GM21367 (cell line): Measurements from ENCODE around the gene CADM2.

Experiments used
- ATAC-seq: cut with Tn5 transposase; IDR thresholded peaks from one replicate; pipeline ENCODE4 v1.9.1; 2021; ENCODE audit not compliant: unreplicated experiment

Gene CADM2

DNA sequence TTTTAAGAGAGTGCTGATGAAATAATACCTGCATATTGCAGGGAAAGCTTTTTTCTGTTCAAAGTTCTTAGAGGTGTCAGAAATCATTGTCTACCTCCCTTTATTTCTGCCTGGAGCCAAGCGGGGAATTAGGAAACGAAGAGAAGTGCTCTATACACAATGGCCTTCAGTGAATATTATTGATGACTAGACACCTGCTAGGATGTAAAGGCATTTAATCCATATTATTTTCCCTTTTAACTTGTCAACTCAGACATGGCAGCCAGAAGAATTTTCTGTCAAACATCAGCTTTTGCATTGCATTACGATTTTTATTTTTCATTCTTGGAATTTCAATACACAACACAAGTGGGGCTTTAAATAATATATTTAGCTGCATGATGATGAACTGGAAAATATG, 24.7 kb downstream of the CADM2 start:
- no peak for ATAC-seq

DNA sequence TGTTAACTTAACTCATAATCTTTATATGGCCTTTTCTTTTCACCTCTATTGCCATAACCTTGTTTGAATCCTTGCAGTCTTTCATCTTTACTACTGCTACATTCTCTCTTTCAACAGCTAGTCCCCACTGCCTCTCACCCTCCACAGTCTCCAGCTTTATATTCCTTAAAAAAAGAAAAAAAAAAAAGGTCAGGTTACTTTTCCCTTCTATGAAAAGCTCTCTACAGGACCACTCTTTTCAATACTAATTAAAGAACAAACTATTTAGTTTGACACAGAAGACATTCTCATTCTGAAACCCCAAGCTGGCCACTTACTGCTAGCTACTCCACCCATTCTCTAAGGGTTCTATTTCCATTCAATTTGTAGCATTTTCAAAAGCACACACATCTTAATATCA, 25.6 kb downstream of the CADM2 start:
- ATAC-seq, result no peak

DNA sequence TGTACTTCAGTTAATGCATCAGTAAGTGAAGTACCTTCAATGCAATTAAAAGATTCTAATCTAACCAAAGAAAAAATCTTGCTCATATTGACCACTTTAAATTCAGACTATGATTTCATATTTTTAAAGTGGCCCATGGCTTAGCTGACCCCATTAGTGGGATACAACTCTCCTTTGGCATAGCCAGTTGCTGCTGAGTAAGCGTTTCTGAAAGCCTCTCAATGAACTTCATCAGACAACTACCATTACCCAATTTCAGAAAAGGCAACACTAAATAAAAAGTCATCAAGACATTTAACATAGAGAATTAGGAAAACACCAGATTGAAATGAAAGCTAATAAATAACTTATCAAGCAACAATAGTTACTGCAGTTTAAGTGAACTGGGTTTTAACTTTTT, 27.0 kb downstream of the CADM2 start:
- ATAC-seq, result no peak

DNA sequence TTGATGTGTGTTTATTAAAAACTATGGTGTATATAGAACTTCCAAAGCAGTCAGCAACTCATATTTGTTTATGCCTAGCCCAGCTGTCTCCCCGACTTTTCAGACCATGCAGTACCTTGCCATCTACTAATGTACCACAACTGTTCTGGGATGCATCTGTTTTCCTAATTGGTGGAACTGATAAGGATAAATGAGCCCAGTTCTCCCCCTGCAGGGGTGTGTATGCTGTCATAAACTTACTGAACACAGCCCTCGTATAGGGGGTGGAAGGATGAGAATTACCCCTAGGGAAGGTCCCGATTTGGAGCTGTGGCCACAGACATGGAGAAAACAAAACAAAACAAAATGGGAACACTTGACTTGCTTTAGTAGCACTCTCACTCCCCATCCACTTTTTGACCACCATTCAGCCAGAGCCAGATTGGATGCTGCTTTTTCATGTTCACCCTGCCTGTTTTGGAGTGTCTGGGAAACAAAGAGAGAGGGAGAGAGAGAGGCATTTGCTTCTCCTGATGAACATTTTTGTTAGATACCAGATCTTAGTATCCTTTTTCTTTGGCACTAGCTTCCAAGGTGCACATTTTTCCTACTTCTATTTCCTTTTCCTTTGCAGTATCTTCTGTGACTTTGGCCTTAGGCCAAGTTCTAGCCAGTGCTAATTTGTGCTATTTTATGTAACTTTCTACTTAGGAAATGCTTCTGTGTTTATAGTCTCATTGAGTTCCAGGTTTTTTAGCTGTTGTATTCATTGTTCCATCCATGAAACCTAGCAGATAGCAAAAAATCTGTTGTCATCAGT, 29.1 kb downstream of the CADM2 start:
- no peak for ATAC-seq

DNA sequence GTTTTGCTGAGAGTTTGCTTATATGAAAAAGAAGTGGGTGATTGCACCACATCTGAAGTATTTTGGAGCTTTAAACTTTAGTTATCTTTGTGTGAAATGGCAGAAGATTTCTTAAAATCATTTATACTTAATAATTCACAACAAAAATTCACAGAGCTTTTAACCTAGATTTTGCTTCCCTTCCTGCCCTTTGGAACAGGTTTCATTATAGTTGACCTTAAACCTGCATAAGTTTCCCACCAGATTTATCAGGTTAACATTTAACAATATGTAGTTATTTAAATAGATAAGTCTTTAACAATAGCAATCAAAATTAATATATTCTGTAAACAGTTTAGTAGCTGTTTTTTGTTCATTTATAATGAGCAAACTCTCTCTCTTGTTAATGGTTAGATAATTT, 30.3 kb downstream of the CADM2 start:
- ATAC-seq, result no peak

DNA sequence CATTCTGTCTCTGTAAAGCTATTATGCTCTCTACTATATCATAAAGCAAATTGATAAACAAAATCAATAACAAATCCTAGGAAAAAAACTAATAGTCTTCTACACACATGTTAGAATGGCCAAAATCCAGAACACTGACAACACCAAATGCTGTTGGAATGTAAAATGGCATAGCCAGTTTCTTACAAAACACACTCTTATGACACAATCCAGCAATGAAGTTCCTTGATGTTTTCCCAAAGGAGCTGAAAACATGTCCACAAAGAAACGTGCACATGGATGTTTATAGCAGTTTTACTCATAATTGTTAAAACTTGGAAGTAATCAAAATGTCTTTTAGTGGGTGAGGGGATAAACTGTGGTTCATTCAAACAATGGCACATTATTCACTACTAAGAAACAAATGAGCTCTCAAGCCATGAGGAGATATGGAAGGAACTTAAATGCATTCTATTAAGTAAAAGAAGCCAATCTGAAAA, 32.7 kb downstream of the CADM2 start:
- ATAC-seq, result no peak

DNA sequence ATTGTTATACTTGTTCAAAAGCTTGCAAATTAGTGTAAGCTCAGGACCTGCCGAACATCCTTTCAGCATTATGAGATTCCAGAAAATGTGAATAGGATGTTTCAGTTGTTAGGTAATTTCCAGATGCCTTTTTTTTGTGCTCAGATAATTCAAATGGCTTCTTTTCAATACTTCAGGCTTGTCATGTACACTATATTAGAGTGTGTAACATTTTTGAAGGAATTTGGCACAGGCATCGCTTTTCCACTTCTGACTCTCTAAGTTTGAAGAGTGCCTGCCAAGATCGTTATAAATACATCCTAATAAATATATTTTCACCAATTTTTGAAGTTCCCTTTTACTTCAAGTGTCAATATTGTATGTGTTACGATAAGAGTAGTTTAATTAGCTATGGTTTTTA, 35.2 kb downstream of the CADM2 start:
- ATAC-seq, result no peak

DNA sequence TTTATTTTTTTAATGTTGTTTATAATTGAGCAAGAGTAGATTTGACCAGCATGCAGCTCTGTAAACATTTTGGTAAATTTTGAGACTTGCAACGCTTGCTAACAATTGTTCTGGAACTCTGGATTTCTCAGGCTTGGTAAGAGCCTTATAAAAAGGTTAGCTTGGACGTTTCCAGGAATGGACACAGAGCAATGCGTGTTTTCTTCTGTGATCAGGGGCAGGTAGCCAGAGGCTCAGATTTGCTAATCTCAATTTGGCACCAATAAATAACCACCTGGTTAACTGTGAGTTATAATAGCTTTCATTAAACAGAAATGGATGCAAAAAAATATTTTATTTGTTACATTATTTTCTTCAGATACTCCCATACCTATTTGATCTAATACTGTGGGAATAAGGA, 39.8 kb downstream of the CADM2 start:
- ATAC-seq, result no peak

DNA sequence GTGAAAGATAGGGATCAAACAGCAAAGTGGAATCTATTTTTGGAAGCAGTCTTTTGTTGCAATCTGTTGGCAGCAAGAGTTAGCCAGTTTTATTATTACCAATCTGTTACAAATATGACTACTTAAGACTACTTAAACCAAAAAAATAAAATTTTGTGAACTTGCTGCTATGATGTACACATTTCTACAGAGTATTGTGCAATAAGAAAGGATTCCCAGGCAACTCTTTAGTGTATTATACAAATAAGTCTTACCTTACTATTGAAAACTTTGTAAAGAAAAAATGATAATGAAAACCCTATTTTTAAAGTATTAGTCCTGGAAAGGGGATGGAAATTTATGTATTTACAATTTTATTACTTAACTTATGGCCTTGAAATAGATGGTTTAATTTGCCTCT, 44.7 kb downstream of the CADM2 start:
- ATAC-seq, result no peak

DNA sequence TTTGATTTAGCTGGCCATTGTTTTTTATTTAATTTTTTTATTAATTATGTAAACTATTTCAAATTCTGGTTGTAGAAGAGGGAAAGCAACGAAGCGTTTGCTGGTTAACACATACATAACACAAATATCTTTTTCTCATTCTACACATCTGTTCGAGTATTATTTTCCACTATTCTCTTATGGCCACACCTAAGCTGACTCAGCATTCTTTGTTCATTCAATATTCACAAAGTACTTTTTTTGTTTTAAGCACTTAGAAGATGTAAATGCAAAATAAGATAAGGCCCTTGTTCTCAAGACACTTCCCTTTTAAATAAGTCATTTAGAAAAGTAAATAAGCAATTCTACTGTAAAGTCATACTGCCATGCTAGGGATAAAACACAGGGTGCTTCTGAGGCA, 45.4 kb downstream of the CADM2 start:
- ATAC-seq, result no peak

DNA sequence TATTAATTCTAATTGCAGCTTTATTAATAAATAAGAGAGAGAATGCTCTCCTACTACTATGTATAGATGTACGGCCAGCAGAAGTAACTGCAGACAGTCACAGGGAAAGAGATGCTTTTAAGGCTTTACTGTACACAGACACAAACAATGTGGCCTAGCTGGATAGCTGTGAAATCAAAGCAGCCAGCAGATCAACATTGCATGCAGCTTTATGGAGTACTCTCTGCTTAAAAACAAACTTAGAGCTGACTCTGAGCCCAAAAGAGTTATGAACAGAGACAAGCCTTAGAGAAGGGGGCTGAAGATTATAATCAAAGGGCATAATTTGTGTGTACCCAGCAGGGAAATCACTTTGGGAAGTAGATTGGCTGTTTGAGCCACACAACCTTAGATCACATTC, 47.2 kb downstream of the CADM2 start:
- no peak for ATAC-seq

DNA sequence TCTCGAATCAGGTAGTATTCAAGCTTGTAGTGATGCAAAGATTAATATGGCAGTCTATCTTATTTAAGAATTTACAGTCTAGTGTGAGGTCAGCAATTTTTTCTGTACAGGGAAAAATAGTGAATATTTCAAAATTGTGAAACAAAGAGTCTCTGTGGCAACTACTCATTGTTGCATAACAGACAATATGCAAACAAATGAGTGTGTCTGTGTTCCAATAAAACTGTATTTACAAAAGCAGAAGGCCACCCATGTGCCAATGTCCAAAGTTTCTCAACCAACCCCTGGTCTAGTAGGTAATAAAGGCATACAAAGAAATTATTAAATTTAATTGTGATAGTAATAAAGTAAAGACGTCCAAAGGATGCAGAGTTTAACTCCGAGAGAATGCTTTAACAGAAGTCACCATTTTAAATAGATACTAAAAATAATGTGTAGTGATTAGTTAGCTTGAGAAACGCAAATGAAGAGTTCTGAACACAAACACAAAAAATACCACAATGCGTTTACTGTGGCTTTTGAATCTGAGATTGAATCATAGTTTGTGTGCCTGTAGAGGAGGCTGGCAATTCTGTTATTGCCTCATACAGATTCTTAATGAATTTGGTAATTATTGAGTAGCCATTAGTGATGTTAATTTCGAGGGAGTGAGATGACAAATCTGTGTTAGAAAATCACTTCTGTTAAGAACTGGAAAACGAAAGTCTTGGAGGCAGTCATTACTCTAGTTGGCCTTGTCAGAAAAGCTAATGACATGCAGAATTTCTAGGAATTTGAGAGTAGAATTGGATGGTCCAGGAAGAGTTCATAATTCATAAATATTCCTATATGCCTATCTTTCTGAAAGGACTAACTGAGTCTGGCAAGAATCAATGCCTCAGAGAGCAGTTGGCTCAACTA, 48.7 kb downstream of the CADM2 start:
- no peak for ATAC-seq

DNA sequence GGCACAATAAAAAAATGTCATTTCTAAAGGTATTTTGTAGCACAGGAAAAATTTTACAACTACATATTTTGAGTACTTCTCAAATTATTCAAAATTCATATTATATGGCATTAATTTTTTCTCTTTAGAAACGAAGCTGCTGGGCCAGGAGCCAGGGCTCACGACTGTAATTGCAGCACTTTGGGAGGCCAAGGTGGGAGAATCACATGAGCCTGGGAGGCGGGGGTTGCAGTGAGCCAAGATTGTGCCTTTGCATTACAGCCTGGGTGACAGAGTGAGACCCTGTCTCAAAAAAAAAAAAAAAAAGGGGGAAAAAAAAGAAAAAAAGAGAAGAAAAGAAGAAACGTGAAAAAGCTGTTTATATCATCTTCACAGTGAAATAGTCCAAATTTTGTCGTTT, 62.0 kb downstream of the CADM2 start:
- ATAC-seq, result no peak

DNA sequence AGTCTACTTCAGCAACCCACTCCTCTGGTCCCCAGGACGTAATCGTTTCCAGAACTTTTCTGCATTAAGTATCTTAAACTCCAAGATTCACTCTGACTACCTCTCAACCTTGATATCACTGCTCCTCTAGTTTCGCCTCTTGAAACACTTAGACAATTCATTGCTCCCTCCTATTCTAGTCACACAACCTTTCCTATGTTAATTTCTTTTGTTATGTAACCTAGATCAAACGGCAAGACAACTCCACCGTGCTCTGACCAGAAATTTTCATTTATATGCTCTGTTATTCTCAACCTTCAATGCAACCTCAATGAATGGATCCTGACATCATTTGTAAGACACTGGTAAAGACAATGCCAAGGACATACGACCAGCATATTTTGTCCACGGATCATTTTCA, 71.3 kb downstream of the CADM2 start:
- ATAC-seq, result no peak

DNA sequence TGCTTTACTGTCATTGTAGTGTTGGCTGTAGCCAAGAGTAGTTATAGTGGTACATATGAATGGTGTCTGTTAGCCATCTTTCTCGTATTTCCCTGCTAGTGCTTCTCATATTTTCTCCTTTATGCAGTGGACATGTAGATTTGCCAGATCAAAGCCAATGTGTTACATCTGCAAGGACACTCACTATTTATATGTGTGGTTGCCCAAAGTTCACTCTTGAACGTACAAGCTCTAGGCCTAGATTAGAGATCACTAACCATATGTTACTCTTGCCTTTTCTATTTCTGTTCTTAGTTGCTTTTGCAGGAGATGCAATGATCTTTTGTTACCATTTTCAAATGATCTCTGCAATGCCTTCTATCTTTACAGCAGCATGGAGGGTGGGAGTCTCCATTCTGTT, 78.4 kb downstream of the CADM2 start:
- no peak for ATAC-seq

DNA sequence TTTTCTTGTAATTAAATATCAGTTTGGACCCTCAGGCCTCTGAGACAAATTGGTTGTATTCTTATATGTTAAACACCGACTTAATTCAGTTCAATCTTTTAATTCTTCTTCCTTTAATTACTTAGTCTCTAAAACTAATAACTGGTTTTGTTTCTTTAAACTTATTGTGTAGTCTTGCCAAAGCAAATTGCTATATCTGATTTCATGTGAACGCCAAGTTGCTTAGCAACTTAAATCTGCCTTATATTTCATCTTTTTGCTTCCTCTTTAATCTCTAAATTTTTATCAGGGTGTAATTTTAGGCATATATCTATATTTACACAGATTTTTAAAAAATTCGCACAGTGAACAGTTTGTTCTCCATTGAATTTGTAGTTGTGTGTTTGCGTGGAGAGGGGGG, 82.2 kb downstream of the CADM2 start:
- no peak for ATAC-seq

DNA sequence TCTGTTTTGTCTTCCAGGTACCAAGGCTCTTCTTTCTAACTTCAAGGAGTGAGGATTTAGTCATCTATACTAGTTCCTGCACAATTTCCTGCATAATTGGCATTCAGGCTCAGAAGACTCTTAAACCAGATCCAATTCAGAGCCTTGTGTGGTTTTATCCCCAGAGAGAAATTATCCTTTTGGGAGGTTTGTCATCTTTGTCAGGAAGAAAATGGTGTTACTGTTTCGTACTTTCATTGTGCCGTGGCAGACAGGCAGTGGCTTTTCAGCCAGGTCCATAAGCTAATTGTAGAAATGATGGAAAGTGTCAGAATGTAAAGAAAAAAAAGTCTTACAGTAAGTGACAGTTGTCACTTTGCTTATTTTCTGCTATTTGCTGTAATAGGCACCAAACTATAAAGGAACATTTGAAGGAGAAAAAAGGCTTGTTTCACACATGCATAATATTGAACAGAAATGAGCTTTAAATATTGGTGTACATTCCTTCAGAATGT, 82.8 kb downstream of the CADM2 start:
- ATAC-seq, result no peak

DNA sequence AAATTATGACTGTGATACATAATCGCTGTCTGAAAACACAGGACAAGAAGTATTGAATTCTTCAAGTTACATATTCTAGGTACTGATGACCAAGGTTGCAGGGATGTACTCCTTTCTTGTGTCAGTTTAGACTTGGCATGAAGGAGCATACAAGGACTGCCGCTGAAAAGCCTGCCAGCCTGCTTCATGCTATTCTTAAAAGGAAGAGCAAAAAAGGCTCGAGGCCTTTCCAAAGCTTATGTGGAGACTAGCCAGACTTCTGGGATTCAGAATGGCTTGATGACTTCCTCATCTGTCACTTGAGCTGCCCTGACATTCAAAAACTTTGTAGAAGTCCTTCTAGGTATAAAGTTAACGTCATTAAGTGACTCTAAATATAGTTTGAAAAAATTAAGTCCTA, 92.0 kb downstream of the CADM2 start:
- no peak for ATAC-seq

DNA sequence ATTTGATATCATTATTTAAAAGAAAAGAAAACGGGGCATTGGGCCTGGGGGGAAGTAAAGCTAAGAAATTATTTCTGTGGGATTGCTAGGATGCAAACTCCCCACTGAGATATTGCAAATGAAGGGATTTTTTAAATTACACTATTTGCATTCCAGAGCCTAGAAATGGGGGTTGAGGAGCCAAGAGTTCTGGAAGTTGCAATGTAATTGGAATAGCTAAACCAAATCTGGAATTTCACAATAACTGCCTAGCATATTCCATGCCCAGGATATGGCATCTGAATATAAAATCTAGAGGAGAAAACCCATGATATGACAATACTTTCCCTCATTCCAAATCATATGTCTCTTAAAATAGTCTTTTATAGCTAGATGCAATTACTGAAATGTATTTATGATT, 93.0 kb downstream of the CADM2 start:
- ATAC-seq, result no peak

DNA sequence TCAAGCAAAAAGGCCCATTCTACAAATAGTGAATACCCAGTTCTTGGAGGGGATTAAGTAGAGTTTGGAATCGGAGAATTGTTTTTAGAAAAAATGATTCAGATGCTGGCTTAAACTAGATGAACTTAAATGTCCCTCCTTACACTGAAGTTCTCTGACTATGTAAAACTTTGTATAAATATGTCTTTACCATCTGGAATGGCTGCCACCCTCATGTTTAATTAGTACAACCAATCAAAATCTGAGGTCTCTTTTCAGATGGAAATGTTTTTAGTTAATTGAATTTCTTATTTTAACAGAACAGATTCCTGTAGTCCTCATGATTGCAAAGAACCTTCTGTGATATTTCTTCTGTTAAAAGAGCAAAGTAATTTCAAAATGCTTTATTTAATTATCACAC, 94.8 kb downstream of the CADM2 start:
- ATAC-seq, result no peak

DNA sequence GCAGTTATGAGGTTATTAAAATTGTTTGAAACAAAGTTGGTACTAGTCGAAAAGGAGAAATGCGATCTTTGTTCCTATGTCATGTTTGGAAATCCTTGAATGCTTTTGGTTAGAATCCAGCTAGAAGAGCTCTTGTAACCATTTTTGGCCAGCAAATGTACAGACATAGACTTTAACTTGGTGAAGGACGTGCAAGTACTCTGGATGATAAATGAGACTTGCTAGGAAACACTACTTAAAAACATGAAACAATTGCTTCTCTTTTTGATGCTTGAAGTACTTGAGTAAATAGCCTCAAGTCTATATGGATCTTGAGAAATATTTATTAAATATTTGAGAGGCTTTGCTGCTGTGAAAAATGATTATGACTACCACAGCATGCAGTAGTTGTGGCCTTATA, 95.8 kb downstream of the CADM2 start:
- ATAC-seq, result no peak

DNA sequence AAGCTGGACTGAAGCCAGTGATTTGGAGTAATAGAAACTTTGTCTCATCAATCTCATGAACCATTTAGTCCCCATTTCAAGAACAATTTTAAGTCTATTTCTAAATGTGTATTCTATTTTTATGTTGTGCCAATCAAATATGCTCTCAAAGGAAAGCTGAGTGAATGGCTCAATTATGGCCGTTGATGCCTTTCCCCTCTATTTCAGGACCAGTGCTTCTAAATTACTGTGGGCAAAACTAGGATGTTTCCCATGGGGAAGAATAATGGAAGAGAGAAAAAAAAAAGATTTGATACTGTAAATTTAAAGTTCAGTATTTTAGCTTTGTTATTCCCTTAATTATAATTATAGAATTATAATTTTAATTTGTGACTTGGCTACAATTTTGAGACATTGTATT, 110.1 kb downstream of the CADM2 start:
- no peak for ATAC-seq
